HepG2 (cell line): ENCODE data around the gene STARD13. TPM values are rescaled to one million over a fixed set of nuclear protein-coding genes. Genes with fewer than 3 reads are reported as not detected.

ENCODE experiments used
- ARID2 ChIP-seq: sonication (generic); formaldehyde crosslinking; IDR thresholded peaks from 2 replicates; pipeline ENCODE4 v1.8.1; 2022; ENCODE audit warnings: mild to moderate bottlenecking, missing genetic modification reagents, borderline replicate concordance
- CENPT ChIP-seq: sonication (generic); formaldehyde crosslinking; IDR thresholded peaks from 2 replicates; pipeline ENCODE4 v1.8.0; 2022; ENCODE audit warnings: low read depth, mild to moderate bottlenecking, moderate library complexity, missing genetic modification reagents
- CENPX ChIP-seq: sonication (generic); formaldehyde crosslinking; IDR thresholded peaks from 2 replicates; pipeline ENCODE4 v1.9.0; 2021; ENCODE audit warnings: mild to moderate bottlenecking, missing genetic modification reagents, moderate library complexity
- ISX ChIP-seq: sonication (generic); formaldehyde crosslinking; conservative IDR thresholded peaks from 2 replicates; pipeline ENCODE4 v1.5.0; 2020; ENCODE audit warnings: missing genetic modification reagents
- LCORL ChIP-seq, 2 experiments: fragments of 450-650 bp in 1 of 2; sonication (generic) in 1 of 2; formaldehyde crosslinking in 1 of 2; IDR thresholded peaks; 2 replicates each; pipeline versions ENCODE4 v1.5.0 to v1.6.1; 2017 to 2020; ENCODE audit warnings: antibody characterized with exemption in 1 of 2, missing genetic modification reagents in 1 of 2
- MIER2 ChIP-seq: IDR thresholded peaks from 2 replicates; pipeline ENCODE4 v1.6.1; 2016; ENCODE audit warnings: missing biosample characterization, missing genetic modification reagents
- NR3C1 ChIP-seq: sonication (generic); formaldehyde crosslinking; IDR thresholded peaks from 2 replicates; pipeline ENCODE4 v1.4.0; 2020; ENCODE audit warnings: missing genetic modification reagents
- POLR2A ChIP-seq, 2 experiments: IDR thresholded peaks; 2 replicates each; pipeline ENCODE4 v1.6.1; 2011; ENCODE audit warnings: low read depth in 2 of 2, low read length in 2 of 2, mild to moderate bottlenecking in 1 of 2, moderate library complexity in 1 of 2; ENCODE audit not compliant: insufficient read depth in 1 of 2
- RXRB ChIP-seq: IDR thresholded peaks from 2 replicates; pipeline ENCODE4 v1.6.1; 2016; ENCODE audit warnings: borderline replicate concordance, missing genetic modification reagents, missing compliant biosample characterization
- ZNF136 ChIP-seq: sonication (generic); formaldehyde crosslinking; IDR thresholded peaks from 2 replicates; pipeline ENCODE4 v1.8.1; 2022; ENCODE audit warnings: low read depth, mild to moderate bottlenecking, moderate library complexity, missing genetic modification reagents
- ZNF143 ChIP-seq: sonication (generic); formaldehyde crosslinking; IDR thresholded peaks from 2 replicates; pipeline ENCODE4 v1.4.0; 2020; ENCODE audit warnings: missing genetic modification reagents
- ZNF230 ChIP-seq: sonication (generic); formaldehyde crosslinking; IDR thresholded peaks from 2 replicates; pipeline ENCODE4 v1.4.0; 2020; ENCODE audit warnings: mild to moderate bottlenecking, missing genetic modification reagents
- ZNF543 ChIP-seq: sonication (generic); formaldehyde crosslinking; IDR thresholded peaks from 2 replicates; pipeline ENCODE4 v1.4.0; 2020; ENCODE audit warnings: mild to moderate bottlenecking, missing genetic modification reagents
- ZNF746 ChIP-seq: sonication (generic); formaldehyde crosslinking; IDR thresholded peaks from 2 replicates; pipeline ENCODE4 v1.8.0; 2022; ENCODE audit warnings: mild to moderate bottlenecking, missing genetic modification reagents
- ZSCAN30 ChIP-seq: sonication (generic); formaldehyde crosslinking; IDR thresholded peaks from 2 replicates; pipeline ENCODE4 v1.5.0; 2020; ENCODE audit warnings: mild to moderate bottlenecking, missing genetic modification reagents
- polyA plus RNA-seq, 8 experiments: library from polyadenylated mRNA; depleted of rRNA in 3 of 8; stranded (reverse) in 7 of 8; unstranded in 1 of 8; fragments of >200 nt; fragmentation: Illumina TruSeq in 4 of 8; extraction: Trizol in 4 of 8; gene quantifications; 2 replicates each; pipeline versions ENCODE4 v1.2.1 to v1.2.3, GENCODE V29; 2011 to 2016; ENCODE audit warnings: low read depth in 4 of 8, missing spikeins in 1 of 8, mixed read lengths in 1 of 8; ENCODE audit not compliant: insufficient read depth in 1 of 8
- total RNA-seq, 5 experiments: library from RNA; depleted of rRNA; stranded (reverse); fragments of >200 nt; fragmentation: Illumina TruSeq; extraction: Trizol; gene quantifications; 2 replicates each; pipeline ENCODE4 v1.2.3, GENCODE V29; 2016; ENCODE audit warnings: low read depth in 1 of 5
- TF ChIP-seq, protein P1 (sequence below): sonication (generic); formaldehyde crosslinking; IDR thresholded peaks from 2 replicates; pipeline ENCODE4 v1.5.1; 2020; ENCODE audit warnings: missing genetic modification reagents, mild to moderate bottlenecking, borderline replicate concordance
- TF ChIP-seq, protein P2 (sequence below): sonication (generic); formaldehyde crosslinking; IDR thresholded peaks from 2 replicates; pipeline ENCODE4 v1.4.0; 2020; ENCODE audit warnings: mild to moderate bottlenecking, missing genetic modification reagents
- TF ChIP-seq, protein P3 (sequence below), 2 experiments: fragments of 450-650 bp in 1 of 2; sonication (generic) in 1 of 2; formaldehyde crosslinking; IDR thresholded peaks; 2 replicates each; pipeline versions ENCODE4 v1.5.0 to v1.8.0; 2020 to 2022; ENCODE audit warnings: mild to moderate bottlenecking in 1 of 2, missing genetic modification reagents in 1 of 2
- TF ChIP-seq, protein P4 (sequence below): sonication (generic); formaldehyde crosslinking; conservative IDR thresholded peaks from 2 replicates; pipeline ENCODE4 v1.4.0; 2020; ENCODE audit warnings: mild to moderate bottlenecking, missing genetic modification reagents, moderate library complexity

The STARD13 gene
- total and polyA plus RNA-seq, 2 of the 13 experiments (the other 11 are each of a cell fraction or from before 2014, with no cell fraction given): 12.8 to 14.3 TPM

DNA sequence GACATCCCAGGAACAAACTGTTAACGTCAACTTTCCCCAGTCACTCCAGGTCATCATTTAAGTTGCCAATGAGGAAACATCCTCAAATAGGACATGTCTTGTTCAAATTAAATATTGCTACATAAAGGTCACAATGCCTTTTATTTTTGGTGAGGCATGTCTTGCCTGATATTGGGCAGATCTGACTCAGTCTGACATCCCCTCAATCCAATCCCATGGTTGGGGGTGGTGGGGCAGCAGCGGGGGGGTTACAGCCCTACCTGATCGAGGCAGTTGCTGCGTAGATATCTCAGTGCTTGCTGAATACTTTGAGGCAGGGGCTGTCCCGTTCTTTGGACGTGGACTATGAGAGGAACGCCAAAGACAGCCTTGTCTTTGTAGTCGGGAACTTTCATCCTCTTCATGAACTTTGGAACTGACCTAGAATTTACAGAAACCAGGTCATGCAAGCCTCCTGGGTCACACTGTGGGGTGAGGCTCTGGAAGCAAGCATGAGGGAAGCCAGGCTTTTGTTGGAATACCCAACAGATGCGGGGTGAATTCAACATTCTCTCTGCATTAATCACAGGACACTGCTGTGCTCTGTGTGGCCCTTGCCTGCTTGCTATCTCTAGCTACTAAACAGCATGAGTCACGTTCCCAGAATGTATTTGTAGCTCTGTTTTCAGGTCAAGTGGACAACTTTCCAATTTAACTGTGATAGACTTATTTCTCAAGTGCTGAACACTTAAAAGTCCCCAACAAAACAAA is 159.6 kb downstream of the STARD13 start (continued):
- no peak for TF ChIP-seq CENPT (CRISPR knock-in tag)
- TF ChIP-seq, protein P1, sequence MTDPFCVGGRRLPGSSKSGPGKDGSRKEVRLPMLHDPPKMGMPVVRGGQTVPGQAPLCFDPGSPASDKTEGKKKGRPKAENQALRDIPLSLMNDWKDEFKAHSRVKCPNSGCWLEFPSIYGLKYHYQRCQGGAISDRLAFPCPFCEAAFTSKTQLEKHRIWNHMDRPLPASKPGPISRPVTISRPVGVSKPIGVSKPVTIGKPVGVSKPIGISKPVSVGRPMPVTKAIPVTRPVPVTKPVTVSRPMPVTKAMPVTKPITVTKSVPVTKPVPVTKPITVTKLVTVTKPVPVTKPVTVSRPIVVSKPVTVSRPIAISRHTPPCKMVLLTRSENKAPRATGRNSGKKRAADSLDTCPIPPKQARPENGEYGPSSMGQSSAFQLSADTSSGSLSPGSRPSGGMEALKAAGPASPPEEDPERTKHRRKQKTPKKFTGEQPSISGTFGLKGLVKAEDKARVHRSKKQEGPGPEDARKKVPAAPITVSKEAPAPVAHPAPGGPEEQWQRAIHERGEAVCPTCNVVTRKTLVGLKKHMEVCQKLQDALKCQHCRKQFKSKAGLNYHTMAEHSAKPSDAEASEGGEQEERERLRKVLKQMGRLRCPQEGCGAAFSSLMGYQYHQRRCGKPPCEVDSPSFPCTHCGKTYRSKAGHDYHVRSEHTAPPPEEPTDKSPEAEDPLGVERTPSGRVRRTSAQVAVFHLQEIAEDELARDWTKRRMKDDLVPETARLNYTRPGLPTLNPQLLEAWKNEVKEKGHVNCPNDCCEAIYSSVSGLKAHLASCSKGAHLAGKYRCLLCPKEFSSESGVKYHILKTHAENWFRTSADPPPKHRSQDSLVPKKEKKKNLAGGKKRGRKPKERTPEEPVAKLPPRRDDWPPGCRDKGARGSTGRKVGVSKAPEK (CRISPR knock-in tag): no peak
- TF ChIP-seq ZNF136 (CRISPR knock-in tag): 0 out of 2 replicates have a peak, but pooled peaks have one; percentile 66
- no peak for TF ChIP-seq NR3C1 (CRISPR knock-in tag)
- no peak for TF ChIP-seq ISX (CRISPR knock-in tag)
- TF ChIP-seq POLR2A (IDR thresholded peaks at IDR 0.05; ENCODE audit: insufficient read depth in 1 of 2, low read depth in 2 of 2, low read length in 2 of 2): no peak
- TF ChIP-seq RXRB (CRISPR knock-in tag): peak; percentile 97
- TF ChIP-seq, protein P2, sequence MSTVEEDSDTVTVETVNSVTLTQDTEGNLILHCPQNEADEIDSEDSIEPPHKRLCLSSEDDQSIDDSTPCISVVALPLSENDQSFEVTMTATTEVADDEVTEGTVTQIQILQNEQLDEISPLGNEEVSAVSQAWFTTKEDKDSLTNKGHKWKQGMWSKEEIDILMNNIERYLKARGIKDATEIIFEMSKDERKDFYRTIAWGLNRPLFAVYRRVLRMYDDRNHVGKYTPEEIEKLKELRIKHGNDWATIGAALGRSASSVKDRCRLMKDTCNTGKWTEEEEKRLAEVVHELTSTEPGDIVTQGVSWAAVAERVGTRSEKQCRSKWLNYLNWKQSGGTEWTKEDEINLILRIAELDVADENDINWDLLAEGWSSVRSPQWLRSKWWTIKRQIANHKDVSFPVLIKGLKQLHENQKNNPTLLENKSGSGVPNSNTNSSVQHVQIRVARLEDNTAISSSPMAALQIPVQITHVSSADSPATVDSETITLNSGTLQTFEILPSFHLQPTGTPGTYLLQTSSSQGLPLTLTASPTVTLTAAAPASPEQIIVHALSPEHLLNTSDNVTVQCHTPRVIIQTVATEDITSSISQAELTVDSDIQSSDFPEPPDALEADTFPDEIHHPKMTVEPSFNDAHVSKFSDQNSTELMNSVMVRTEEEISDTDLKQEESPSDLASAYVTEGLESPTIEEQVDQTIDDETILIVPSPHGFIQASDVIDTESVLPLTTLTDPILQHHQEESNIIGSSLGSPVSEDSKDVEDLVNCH (CRISPR knock-in tag): no peak
- peak; percentile 51; the same call in 1 of the 2 replicates for TF ChIP-seq ZNF746 (CRISPR knock-in tag)
- TF ChIP-seq, protein P3, sequence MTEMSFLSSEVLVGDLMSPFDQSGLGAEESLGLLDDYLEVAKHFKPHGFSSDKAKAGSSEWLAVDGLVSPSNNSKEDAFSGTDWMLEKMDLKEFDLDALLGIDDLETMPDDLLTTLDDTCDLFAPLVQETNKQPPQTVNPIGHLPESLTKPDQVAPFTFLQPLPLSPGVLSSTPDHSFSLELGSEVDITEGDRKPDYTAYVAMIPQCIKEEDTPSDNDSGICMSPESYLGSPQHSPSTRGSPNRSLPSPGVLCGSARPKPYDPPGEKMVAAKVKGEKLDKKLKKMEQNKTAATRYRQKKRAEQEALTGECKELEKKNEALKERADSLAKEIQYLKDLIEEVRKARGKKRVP (CRISPR knock-in tag; IDR thresholded peaks at IDR 0.05): peak in 1 of 2 experiments; percentile 38; a peak in 2 of 4 replicates
- no peak for TF ChIP-seq ZNF230 (CRISPR knock-in tag)
- TF ChIP-seq ZSCAN30 (CRISPR knock-in tag): no peak
- TF ChIP-seq, protein P4, sequence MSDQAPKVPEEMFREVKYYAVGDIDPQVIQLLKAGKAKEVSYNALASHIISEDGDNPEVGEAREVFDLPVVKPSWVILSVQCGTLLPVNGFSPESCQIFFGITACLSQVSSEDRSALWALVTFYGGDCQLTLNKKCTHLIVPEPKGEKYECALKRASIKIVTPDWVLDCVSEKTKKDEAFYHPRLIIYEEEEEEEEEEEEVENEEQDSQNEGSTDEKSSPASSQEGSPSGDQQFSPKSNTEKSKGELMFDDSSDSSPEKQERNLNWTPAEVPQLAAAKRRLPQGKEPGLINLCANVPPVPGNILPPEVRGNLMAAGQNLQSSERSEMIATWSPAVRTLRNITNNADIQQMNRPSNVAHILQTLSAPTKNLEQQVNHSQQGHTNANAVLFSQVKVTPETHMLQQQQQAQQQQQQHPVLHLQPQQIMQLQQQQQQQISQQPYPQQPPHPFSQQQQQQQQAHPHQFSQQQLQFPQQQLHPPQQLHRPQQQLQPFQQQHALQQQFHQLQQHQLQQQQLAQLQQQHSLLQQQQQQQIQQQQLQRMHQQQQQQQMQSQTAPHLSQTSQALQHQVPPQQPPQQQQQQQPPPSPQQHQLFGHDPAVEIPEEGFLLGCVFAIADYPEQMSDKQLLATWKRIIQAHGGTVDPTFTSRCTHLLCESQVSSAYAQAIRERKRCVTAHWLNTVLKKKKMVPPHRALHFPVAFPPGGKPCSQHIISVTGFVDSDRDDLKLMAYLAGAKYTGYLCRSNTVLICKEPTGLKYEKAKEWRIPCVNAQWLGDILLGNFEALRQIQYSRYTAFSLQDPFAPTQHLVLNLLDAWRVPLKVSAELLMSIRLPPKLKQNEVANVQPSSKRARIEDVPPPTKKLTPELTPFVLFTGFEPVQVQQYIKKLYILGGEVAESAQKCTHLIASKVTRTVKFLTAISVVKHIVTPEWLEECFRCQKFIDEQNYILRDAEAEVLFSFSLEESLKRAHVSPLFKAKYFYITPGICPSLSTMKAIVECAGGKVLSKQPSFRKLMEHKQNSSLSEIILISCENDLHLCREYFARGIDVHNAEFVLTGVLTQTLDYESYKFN (CRISPR knock-in tag): peak; percentile 97
- TF ChIP-seq ZNF543: peak; percentile 63; the same call in 1 of the 2 replicates
- TF ChIP-seq ARID2 (CRISPR knock-in tag): 0 out of 2 replicates have a peak, but pooled peaks have one; percentile 30
- TF ChIP-seq LCORL (IDR thresholded peaks at IDR 0.05): peak; percentile 76; the same call in 1 of the 2 replicates
- peak; percentile 97 for TF ChIP-seq LCORL (CRISPR knock-in tag; IDR thresholded peaks at IDR 0.05)
- TF ChIP-seq MIER2 (CRISPR knock-in tag): peak; percentile 50; the same call in 1 of the 2 replicates
- no peak for TF ChIP-seq ZNF143 (CRISPR knock-in tag)
- TF ChIP-seq CENPX: no peak
